HG02588 (cell line): ENCODE results near the gene FES.
"Not testable (repeated sequence)": the region's sequence is repeated elsewhere in the genome, so short reads cannot be mapped to it uniquely, and the experiment has no call there.

ENCODE experiments used
- ATAC-seq: cut with Tn5 transposase; IDR thresholded peaks from one replicate; pipeline ENCODE4 v1.9.1; 2021; ENCODE audit warnings: mild to moderate bottlenecking, moderate library complexity; ENCODE audit not compliant: unreplicated experiment

The FES gene

DNA sequence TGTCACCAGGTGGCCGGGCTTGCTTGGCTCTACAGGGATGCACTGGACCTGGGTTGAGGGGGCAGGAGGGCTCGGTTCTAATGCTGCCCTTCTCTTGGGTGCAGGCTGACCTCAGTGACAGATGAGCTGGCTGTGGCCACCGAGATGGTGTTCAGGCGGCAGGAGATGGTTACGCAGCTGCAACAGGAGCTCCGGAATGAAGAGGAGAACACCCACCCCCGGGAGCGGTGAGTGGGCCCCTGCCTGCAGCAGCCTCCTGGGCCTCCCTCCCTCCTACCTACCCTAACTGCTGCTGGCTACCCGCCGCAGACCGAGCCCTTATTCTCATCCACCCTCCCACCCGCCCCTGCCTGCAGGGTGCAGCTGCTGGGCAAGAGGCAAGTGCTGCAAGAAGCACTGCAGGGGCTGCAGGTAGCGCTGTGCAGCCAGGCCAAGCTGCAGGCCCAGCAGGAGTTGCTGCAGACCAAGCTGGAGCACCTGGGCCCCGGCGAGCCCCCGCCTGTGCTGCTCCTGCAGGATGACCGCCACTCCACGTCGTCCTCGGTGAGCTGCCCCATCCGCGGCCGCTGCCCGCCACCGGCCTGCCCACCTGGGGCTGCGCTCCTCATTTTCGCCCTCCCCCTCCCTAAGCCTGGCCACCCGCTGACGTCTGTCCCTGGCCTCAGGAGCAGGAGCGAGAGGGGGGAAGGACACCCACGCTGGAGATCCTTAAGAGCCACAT, 5.6 kb downstream of the FES start:
- ATAC-seq, result no peak

GRCh38 chr15:90890839-90891238, 6.5 kb downstream of the FES start:
- no peak for ATAC-seq

GRCh38 chr15:90891346-90891949, 7.1 kb downstream of the FES start:
- no peak for ATAC-seq

- ATAC-seq, result no peak
Measured at GRCh38 chr15:90892023-90892422, 7.7 kb downstream of the FES start.

DNA sequence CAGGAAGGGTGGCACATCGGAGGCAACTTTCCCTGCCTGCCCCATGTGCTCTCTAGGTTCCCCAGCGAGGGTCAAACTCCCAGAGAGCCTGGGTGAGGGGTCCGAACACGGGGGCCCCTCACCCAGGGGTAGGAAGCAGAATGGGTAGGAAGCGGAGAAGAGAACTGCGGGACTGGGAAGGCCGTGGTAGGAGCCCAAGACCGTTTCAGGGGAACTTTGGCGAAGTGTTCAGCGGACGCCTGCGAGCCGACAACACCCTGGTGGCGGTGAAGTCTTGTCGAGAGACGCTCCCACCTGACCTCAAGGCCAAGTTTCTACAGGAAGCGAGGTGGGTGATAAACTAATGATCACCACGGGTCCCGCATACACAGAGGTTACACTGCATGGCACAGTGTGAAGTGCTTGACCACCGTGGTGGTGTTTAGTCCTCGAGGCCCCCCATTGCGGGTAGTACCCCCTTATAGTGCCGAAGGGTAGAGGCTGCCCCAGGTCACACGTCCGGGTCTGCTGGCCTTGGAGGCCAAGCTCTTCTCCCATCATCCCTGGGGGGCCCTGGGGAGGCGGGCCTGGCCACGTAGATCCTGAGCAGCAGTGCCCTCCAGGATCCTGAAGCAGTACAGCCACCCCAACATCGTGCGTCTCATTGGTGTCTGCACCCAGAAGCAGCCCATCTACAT, 8.3 kb downstream of the FES start:
- ATAC-seq, result no peak

DNA sequence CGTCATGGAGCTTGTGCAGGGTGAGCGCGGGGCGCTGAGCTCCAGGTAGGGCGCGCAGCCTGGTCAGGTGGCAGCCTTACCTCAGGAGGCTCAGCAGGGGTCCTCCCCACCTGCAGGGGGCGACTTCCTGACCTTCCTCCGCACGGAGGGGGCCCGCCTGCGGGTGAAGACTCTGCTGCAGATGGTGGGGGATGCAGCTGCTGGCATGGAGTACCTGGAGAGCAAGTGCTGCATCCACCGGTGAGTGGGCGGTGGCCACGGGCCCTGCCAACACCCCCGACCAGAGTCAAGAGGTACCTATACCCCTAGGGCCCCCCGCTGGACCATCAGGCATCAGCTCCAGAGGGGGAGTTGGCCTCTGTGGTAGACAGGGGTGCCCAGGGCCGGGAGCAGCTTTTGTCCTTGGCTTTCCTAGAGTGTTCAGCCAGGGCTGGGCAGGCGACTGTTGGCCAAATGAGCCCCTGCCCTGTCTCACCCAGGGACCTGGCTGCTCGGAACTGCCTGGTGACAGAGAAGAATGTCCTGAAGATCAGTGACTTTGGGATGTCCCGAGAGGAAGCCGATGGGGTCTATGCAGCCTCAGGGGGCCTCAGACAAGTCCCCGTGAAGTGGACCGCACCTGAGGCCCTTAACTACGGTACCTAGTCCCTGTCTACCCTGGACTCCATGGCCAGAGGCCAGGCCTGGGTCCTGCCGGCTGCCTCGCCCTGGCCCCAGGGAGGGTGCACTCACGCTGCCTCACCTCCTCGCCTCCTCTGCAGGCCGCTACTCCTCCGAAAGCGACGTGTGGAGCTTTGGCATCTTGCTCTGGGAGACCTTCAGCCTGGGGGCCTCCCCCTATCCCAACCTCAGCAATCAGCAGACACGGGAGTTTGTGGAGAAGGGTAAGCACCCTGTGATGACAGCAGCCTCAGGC, 9.1 kb downstream of the FES start:
- no peak for ATAC-seq

DNA sequence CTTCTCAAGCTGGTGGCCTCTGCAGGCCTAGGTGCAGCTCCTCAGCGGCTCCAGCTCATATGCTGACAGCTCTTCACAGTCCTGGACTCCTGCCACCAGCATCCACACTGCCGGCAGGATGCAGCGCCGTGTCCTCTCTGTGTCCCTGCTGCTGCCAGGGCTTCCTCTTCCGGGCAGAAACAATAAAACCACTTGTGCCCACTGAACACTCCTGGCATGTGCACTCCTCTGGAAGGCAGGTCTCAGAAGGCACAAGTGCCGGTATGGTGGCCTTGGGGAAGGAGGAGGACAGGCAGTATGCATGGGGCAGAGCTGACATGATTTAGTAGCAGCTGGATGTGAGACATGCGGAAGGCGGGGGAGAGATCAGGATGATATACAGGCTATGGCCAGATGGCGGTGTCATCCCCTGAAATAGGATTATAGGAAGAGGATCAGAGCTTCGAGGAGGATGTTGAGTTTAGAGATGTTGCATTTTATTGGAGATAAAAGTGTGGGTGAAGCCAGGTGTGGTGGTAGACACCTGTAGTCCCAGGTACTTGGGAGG, 11.3 kb downstream of the FES start:
- ATAC-seq, result no peak

- not testable (repeated sequence) for ATAC-seq
Measured at GRCh38 chr15:90897131-90897655, 12.9 kb downstream of the FES start.

DNA sequence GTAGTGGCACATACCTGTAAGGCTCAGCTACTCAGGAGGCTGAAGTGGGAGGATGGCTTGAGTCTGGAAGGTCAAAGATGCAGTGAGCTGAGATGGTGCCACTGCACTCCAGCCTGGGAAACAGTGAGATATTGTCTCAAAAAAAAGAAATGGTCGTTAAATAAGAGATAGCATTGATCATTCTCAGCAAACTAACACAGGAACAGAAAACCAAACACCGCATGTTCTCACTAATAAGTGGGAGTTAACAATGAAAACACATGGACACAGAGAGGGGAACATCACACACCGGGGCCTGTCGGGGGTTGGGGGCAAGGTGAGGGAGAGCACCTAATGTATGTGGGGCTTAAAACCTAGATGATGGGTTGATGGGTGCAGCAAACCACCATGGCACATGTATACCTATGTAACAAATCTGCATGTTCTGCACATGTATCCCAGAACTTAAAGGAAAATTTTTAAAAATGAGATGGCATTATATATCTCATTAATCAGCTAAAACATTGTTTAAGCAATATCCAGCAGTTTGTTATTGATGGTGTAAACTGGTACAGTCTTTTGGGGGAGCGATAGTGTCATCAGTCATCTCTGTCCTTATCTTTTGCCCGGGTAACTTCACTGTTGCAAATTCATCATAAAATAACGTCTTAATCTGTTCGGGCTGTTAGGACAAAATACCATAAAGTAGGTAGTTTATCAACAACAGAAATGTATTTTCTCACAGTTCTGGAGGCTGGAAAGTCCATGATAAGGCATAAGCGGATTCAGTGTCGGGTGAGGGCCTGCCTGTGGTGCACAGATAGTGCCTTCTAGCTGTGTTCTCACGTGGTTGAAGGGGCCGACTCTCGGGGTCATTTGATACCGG, 17.1 kb downstream of the FES start:
- ATAC-seq, result no peak

GRCh38 chr15:90902040-90902839, 17.9 kb downstream of the FES start:
- peak; percentile 73 for ATAC-seq

DNA sequence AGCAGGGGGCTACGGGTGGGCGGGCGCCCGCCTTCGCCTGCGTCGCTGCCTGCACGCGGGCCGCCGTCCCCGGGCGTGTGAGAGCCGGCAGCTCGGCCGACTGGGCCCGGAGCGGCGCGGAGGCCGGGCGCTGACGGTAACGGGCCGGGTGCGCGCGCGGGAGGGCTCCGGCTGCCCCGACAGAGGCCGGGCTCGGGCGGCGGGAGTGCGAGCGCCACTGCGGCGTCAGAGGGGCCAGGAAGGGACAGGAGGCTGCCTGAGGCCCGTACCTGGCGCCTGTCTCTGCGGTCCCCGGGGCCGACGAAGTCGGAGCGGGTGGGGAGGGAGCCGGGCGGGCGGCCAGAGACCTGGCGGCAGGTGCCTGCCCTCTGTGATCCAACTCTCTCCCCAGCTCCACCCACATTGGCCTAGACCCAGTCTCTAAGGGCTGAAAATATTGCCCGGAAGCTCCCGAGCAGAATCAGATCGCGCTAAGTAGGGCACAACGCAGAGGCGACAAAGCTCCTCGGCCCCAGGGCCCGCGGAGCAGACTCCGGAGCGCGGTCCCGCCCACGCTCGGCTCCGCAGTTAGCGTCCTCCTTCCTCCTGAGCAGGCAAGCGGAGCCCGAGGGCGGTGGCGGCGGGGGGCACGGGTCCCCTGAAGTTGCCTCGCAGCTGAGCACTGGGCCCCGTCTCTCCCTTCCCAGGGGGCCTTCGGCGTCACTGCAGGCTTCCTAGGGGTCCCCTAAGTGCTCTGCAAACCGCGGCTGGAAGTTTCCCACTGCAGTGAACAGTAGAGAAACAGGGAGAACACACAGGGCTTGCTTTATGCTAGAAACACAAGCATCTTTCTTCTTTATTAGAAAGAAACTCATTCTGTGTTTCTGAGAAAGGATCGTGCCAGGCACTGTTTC, 18.8 kb downstream of the FES start, which contains the start of gene MAN2A2:
Gene MAN2A2, plus strand, starts transcription at position 463 of the 893 bp plus-strand sequence. CDS start 906 bp downstream, outside the sequence.
- ATAC-seq, result peak; percentile 48

- no peak for ATAC-seq
Measured at GRCh38 chr15:90903733-90904536, 19.6 kb downstream of the FES start.

DNA sequence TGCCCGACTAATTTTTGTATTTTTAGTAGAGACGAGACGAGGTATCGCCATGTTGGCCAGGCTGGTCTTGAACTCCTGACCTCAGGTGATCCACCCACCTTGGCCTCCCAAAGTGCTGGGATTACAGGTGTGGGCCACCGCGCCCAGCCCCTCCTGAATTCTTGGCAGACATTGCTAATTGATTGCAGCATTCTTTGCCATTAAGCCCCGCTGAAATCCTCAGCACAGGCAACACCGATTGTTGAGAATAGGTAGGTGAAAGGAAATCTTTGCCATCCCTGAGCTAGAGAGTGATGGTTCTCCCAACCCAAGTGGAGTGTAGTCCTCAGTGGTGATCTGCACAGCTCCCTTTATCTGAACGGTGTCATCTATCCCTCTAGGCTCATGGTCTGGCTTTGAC, 20.4 kb downstream of the FES start:
- no peak for ATAC-seq

DNA sequence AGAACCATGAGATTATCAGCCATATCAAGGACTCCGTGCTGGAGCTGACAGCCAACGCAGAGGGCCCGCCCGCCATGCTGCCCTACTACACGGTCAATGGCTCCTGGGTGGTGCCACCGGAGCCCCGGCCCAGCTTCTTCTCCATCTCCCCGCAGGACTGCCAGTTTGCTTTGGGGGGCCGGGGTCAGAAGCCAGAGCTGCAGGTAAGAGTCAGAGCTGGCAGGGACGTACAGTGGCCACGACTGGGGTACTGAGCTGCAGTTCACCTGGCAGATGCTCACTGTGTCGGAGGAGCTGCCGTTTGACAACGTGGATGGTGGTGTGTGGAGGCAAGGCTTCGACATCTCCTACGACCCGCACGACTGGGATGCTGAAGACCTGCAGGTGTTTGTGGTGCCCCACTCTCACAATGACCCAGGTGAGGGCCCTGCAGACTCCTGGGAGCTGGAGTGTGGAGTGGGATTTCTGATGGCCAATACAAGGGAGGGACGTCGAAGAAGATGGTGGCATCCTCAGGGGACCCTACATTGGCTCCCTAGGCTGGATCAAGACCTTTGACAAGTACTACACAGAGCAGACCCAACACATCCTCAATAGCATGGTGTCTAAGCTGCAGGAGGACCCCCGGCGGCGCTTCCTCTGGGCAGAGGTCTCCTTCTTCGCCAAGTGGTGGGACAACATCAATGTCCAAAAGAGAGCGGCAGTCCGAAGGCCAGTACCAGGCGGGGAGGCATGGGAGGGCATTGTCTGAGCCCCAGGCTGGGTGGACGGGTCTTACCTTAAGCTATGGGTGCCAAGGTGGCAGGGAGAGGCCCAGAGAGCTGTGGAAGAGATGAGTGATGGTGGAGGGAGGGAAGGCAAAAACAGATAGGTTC, 21.2 kb downstream of the FES start:
- ATAC-seq, result no peak

DNA sequence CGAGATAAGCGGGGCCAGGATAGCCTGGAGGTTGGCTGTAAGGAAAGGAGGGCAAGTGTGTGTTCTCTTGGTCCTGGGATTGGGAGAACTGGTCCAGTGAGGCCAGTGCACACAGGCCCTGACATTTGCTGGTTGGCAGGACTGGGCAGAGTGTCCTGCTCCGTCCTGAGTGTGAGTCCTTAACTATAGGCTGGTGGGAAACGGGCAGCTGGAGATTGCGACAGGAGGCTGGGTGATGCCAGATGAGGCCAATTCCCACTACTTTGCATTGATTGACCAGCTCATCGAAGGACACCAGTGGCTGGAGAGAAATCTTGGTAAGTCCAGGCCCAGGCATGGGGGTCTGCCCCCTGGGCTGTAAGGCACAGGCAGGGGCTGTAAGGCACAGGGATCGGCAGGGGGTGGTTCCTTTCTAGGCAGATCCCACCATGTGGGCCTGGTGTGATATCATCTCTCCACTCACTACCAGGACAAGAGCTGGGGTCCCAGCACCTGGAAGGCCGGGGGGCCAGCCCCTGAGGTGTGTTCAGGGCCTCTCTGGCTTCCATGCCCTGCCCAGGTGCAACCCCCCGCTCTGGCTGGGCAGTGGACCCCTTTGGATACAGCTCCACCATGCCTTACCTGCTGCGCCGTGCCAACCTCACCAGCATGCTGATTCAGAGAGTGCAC, 22.0 kb downstream of the FES start:
- no peak for ATAC-seq
